HG03196 (cell line): ENCODE data around the gene PRSS56.

Experiments
- ATAC-seq: cut with Tn5 transposase; IDR thresholded peaks from one replicate; pipeline ENCODE4 v1.9.1; 2021; ENCODE audit not compliant: unreplicated experiment

Gene PRSS56

DNA sequence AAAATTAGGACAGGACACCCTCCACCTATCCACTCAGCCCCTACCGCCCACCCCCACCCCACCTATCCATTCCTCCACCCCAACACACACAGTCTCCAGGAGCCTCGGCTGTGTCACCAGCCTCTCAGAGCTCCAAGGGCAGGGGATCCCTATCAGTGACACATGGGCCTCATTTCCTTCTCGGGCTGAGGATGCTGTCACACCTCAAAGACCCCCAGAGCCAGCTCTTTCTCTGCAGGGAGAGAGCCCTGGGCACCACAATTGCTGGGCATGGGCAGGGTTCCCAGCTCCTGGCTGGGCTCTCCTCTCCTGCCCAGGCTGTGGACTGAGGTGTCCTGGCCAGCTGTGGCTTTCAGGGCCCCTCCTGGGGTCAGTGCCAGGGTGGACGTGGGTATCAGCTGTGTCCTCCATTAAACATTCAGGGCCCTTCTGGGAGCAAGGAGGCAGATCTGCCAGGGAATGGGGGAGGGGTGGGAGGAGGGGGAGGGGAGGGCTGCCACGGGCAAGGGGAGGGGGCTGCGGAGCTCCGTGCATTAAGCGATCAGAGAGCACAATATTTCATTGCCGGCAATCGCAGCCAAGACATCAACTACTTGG lies 18.3 kb upstream of the PRSS56 start:
- no peak for ATAC-seq

DNA sequence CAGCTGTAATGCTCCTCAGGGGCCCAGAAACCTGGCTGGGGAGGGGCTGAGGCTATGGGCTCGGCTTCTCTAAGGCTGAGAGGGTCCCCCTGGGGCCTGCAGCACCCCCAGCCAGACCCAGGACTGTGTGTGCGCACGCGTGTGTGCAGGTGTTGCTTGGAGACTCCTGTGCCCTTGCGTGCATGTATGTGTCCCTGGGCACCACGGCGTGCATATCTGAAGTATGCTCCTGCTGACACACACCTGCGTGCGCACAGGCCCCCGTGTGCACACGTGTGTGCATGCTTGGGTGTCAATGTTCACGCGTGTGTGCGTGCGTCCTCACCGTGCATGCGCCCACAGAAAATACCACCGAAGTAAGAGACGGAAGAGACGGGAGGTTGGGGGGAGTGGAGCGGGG lies 17.7 kb upstream of the PRSS56 start:
- ATAC-seq, result no peak

DNA sequence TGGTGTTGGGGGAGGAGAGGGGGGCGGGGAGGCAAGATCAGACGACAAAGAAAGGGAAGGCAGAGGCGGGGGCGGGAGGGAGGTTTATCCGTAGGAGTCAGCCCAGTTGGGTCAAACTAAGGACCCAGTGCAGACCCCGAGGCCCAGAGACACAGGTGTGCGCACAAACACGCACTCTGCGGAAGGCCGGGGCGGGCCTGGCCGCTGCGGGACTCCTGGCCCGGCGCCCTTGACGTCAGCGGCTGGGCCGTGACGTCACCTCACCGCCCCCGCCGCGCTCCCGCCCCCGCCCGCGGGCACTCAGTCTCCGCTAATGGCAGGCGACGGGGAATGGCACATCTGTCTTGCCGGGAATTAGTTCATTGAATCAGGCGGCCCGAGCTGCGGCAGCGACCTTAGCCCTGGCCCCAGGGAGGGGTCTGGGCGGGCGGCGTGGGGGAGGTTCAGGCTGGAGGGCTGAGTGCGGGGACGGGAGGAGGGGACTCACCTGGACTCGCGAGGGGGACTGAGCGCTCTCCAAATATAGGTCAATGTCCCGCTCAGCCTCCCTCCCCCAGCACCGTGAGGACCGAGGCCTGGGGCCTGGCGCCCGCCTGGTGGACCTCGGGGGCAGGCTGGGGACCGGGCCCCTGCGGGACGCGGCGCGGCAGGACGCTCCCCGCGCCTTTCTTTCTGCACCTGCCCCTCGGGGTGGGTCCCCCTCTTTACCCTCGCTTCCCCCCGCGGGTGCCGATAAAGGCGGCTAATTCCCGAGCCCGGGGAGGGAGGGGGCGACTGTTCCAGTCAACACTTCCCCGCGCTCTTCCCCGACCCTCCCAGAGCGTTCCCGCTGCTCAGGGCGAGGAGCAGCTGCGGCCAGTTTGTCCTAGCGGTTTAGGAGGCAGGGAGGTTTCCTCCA lies 17.0 kb upstream of the PRSS56 start:
- ATAC-seq, result no peak

DNA sequence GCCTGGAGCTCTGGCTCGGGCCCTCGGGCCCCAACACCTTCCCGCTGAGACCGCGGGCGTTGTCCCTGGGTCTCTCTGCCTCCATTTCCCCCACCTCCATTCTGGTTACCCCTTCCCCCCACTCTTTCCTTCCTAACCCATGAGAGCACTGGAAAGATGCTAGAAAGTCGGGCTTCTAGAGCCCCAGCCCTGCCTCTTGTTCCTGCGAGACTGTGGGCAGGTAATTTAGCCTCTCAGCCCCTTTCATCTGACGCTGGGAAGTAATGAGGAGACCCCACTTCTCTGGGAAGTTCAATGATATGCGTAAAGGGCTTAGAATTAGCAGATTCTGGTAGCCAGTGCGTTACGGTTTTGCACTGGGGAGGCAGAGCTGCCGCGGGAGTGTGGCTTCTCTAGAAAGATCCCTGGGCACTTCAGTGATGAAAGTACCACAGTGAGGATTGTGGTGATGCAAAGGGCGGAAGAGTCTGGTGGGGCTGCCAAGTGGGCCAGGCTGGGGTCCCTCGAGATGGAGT lies 16.3 kb upstream of the PRSS56 start:
- ATAC-seq, result no peak

DNA sequence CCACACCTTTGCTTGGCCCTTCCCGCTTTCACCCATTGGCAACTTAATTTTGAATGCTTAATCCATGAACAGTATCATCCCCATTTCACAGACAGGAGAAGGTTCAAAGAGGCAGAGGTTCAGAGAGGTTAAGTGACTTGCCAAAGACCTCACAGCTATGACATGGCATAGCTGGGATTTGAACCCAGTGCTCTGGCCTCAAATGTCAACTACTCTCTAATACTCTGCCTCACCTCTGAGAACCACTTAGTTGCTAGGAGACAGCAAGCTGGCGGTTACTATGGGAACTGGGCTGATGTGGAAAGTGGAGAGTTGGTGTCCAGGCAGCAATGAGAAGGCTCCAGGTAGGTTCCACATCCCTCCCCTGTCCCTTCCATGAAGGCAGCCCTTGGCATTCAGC lies 15.8 kb upstream of the PRSS56 start:
- no peak for ATAC-seq

DNA sequence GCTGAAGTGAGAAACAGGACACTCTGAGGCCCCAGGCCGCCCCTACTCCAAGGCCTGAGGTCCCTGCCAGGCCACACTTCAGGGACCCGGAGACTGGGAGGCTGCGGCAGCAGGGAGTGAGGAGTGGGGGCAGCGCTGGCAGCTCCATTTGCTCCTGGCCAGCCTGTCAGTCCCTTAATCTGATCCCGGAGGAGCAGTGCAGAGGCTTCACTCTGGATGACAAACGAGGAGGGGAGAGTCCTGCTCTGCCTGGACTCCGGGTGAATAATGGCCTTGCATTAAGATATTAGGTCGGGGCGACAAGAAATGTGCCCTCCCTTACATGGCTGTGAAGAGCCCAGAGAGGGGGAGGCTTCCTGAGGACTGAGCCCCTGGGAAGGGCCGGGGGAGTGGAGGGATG lies 14.3 kb upstream of the PRSS56 start:
- no peak for ATAC-seq

DNA sequence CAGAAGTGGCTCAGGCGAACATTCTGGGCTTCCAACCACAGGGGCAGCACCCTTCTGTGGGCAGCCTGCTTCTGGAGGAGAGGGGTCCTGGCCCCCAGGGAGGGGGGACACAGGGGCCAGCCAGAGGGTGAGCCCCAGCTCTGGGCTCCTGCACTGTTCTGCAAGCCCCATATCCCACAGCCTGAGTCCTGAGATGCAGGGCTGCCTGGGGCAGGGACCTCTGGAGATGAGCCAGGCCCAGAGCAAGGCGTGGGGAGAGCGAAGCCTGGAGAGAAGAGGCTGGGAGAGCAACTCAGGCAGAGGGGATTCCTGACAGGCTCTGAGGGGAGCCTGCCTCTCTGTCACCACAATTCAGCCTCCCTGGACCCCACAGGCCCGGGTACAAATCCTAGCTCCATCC lies 13.5 kb upstream of the PRSS56 start:
- no peak for ATAC-seq

DNA sequence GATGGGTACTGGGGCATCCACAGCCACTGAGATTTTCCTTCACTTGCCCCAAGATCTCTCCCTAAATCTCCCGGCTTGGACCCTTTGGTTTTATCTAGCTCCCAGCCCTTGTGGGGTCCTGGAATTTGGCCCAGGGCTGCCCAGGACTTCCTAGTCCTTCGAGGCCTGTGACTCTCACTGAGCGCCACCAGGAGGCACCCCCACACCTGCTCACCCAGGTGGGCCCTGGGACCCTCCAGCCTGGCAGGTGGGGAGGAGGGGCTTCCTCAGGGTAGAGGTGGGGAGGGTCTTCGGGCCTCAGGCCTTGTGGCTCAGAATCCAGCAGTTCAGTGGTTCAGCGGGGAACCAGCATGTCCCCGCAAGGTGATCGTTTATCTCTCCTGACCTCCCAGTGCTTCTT lies 11.9 kb upstream of the PRSS56 start:
- no peak for ATAC-seq

DNA sequence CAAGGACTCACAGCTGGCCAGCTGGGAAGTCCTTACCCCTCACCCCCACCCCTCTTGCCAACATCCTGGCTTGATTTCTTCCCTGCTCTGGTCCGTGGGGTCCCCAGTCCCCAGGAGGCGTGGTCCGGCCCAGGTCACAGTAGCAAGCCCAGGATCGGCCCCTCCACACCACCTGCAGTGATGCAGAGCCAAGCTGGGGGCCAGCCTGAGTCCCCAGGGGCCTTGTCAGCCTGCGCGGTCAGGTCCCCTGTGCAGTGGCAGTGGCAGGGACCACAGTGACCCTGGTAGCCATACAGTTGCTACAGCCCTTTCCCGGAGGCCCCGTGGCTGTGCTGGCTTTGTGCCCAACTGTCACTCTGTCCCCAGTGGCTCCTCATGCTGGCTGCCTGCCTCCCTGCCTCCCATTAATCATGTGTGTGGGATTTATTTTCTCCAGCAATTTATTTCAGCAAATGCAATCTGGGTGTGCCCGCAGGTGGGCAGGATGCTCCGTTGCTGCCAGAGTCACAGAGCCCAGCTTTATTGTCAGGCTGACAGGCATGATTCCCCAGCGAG lies 8.8 kb upstream of the PRSS56 start:
- ATAC-seq, result no peak

DNA sequence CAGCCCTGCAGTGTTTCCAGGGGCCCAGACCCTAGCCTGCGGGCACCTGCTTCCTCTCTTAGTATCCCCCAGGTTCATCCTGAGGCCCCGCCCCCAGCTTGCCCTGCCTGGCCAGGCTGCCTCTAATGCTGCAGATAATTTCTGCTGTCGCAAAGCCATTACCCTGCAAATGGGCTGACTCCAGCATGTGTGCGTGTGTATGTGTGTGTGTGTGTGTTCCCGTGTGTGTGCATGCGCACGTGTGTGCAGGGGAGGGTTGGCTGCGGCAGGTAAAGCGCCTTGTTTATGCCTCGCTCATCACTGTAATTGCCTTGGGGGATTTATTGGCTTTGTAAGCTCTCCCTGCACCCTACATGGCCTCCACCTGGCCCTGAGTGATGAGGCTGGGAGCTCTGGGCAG lies 7.6 kb upstream of the PRSS56 start:
- no peak for ATAC-seq

DNA sequence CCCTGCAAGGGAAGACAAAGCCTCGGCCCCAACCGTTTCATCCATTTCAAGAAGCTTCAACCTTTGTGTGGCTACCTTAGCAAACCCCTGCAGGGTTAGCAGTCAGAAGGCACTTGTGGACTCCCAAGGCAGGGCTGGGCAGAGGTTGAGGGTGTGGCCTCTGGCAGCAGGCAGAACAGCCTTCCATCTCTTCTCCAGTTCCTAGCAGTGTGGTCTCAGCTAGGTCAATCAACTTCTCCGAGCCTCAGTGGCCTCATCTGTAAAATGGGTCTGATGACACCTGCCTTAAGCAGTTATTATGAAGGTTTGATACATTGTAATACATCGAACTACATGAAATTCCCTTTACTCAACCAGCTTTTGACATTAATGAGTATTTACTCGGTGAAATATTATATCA lies 6.8 kb upstream of the PRSS56 start:
- no peak for ATAC-seq

DNA sequence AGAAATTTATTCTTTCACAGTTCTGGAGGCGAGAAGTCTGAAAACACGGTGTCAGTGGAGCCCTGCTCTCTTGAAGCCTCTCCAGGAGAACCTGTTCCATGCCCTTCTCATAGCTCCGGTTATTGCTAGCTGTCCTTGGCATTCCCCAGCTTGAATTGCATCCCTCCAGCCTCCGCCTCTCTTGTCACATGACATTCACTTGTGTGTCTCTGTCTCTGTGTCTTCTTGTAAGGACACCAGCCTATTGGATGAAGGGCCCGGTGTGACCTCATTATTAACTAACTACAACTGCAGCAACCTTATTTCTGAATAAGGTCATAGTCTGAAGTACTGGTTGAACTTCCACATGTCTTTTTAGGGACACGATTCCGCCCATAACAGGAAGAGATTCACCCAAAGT lies 4.5 kb upstream of the PRSS56 start:
- ATAC-seq, result no peak

DNA sequence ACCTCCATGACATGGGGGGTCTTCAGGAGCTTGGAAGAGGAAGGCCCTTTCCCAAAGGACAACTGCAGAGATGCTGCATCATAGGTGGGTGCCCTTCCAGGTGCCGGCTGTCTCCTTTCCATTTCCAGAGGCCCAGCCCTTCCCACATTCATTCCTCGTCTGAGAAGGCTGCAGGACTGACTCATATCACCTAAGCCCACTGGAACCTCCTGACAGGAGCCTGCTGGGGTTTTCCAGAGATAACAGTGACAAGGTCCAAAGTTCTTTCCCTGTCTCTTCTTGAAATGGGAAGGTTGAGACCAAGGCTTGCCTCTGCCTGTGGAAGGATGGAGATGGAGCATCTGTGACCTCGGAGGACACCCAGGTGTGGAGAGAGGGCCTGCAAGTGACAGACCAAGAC lies 3.6 kb upstream of the PRSS56 start:
- ATAC-seq, result no peak

DNA sequence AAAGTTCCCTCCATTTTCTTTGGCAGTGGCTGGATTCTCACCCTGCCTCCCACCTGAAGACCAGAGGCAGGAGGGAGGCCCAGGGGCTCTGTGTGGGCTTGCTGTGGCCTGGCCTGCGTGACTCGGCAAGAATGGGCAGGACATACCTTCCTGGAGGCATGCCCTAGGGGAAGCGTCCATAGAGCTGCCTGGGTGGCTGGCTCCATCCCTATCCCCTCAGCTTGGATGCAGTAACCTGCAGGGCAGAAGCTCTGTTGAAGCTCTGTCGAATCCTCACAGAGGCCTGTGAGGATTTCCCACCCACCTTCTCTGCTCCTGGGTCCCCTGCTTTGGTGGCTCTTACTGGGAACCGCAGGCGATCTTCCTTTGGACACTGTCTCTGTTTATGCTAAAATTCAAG lies 1.3 kb upstream of the PRSS56 start:
- no peak for ATAC-seq

DNA sequence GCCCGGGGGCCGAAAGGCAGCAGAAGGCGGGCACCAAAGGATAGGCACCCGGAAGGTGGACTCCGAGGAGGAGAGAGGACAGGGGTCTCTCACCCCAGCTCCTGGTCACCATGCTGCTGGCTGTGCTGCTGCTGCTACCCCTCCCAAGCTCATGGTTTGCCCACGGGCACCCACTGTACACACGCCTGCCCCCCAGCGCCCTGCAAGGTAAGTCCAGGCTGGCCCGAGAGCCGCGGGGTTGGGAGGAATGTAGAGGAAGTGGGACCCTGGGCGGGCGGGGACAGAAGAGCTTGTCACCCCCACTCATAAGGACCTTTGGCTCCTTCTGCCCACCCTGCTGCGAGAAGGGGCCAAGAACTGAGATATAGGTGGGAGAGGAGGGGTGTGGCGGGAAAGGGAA lies 301 bp downstream of the PRSS56 start:
- ATAC-seq, result no peak

DNA sequence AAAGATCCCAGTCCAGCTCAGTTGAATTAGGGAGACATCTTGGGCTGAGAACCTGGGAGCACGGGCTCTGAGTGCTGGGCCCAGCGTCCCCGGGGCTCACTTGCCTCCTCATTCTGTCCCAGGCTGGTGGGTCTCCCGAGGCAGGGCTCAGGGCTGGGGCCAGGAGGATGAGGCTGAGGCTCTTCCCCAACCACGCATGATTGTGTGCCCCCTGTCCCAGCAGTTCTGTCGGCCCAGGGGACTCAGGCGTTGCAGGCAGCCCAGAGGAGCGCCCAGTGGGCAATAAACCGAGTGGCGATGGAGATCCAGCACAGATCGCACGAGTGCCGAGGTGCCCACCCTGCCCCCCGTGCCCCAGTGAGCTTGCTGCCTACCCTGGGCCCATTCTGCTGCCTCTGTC lies 910 bp downstream of the PRSS56 start:
- ATAC-seq, result no peak

DNA sequence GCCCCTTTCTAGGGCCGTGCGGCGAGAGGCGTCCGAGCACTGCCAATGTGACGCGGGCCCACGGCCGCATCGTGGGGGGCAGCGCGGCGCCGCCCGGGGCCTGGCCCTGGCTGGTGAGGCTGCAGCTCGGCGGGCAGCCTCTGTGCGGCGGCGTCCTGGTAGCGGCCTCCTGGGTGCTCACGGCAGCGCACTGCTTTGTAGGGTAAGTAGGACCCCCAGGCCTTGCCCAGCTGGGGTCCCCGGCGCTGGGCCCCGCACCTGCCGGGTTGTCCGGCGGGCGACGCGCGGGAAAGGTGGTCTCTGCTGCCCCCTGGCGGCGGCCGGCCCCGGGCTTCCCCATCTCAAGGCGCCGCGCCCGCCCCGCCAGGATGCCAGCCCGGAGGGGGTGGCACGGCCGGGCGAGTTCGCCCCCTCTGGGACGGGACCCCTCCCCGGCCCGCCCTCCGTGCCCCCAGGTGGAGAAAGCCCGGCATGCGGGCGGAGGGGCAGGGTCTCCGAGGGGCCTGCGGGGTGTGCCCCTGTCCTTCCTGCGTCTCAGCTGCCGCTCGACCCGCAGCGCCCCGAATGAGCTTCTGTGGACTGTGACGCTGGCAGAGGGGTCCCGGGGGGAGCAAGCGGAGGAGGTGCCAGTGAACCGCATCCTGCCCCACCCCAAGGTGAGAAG lies 1.9 kb downstream of the PRSS56 start:
- ATAC-seq, result no peak

DNA sequence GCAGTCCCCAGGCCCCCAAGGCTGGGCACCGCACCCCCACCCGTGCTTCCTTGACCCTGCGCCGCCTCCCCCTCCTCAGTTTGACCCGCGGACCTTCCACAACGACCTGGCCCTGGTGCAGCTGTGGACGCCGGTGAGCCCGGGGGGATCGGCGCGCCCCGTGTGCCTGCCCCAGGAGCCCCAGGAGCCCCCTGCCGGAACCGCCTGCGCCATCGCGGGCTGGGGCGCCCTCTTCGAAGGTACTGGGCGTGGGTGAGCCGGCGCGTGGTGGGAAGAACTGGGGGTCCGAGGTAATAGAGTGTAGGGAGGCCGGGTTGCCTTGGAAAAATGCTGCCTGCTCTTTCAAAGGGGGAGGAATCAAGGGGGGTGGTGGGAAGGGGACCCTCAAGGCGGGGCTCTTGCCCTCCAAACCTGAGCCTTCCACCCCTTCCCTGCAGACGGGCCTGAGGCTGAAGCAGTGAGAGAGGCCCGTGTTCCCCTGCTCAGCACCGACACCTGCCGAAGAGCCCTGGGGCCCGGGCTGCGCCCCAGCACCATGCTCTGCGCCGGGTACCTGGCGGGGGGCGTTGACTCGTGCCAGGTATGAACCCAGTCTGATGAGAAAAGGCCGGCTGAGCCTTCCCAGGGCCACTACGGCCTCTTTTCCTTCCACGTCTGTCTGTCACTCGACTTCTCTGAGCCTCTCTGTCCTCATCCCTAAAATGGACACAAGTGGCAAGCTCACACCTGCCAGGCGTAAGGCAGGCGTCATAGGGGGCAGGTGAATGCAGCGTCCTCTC lies 2.6 kb downstream of the PRSS56 start:
- ATAC-seq, result no peak

DNA sequence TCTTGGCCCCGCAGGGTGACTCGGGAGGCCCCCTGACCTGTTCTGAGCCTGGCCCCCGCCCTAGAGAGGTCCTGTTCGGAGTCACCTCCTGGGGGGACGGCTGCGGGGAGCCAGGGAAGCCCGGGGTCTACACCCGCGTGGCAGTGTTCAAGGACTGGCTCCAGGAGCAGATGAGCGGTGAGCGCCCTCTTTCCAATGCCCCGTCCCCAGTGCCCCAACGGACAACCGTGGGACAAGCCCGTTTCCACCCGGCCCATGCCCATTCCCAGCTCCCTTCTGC lies 3.2 kb downstream of the PRSS56 start:
- no peak for ATAC-seq

DNA sequence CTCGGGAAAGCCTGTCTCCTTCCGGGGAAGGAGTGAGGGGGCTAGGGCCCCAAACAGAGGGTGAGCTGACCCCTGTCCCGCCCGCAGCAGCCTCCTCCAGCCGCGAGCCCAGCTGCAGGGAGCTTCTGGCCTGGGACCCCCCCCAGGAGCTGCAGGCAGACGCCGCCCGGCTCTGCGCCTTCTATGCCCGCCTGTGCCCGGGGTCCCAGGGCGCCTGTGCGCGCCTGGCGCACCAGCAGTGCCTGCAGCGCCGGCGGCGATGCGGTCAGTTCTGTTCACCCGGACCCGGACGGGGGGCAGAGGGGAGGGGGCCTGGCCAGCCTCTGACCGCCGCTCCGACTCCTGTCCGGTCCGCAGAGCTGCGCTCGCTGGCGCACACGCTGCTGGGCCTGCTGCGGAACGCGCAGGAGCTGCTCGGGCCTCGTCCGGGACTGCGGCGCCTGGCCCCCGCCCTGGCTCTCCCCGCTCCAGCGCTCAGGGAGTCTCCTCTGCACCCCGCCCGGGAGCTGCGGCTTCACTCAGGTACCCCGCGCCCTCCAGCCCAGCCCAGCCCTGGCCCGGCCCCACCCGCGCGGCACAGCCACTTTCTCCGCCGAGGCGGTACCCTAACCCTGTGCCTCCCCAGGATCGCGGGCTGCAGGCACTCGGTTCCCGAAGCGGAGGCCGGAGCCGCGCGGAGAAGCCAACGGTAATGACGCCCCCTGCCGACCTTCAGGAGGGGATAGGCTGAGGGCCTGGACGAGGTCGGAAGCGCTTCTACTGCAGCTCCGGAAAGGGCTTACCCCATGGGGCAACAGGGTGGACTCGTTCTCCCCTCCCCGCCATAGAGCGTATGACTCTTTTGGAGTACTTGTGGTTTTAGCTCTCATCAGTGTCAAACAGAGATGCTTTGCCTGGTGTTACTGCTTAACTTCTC lies 3.8 kb downstream of the PRSS56 start:
- no peak for ATAC-seq
